ENCODE results near the gene DTL. TPM values are rescaled to one million over a fixed set of nuclear protein-coding genes. Genes with fewer than 3 reads are reported as not detected.

The DTL gene
- polyA plus RNA-seq, 1 of the 3 experiments (the other 2 are of a cell fraction) = 9.3 TPM

GRCh38 chr1:212107481-212107880 lies 71.9 kb downstream of the DTL start (continued):
- TF ChIP-seq CTCF (IDR thresholded peaks at IDR 0.05) = no peak

- DNase-seq = no peak
- Histone ChIP-seq H3F3A (replicated peaks; ENCODE audit: insufficient read depth) (no peaks in the 10 kb centered on the region), H3K4me2 (no peak overlapping the region), H3K9me2 (no peaks in the 10 kb centered on the region), H3K4me1 (ENCODE audit: control insufficient read depth in 1 of 2, insufficient read depth in 2 of 2, low read depth in 1 of 2, low read length in 1 of 2) (peaks cover 0 to 15% of the 10 kb centered on the region in 2 experiments; a peak in 2 of 4 replicates), H3K9me3 (no peaks in the 10 kb centered on the region), H3K36me3 (replicated peaks in 1 of 2; ENCODE audit: control insufficient read depth in 1 of 2, insufficient read depth in 2 of 2, low read length in 1 of 2) (peaks cover 5 to 18% of the 10 kb centered on the region in 2 experiments), H4K20me1 (ENCODE audit: insufficient read depth) (no peaks in the 10 kb centered on the region), H2AFZ (ENCODE audit: low read depth) (no peak overlapping the region), H3K9ac (no peak overlapping the region), H3K4me3 (ENCODE audit: low read depth in 2 of 2, low read length in 1 of 2) (no peak overlapping the region), H3K27me3 (ENCODE audit: insufficient read depth) (no peaks in the 10 kb centered on the region), H3K79me2 (ENCODE audit: insufficient read depth) (peaks cover 2% of the 10 kb centered on the region; the same call in 1 of the 2 replicates), H3K27ac (ENCODE audit: low read depth in 2 of 2, low read length in 1 of 2) (no peak overlapping the region)
- POLR2A ChIA-PET = no interaction called here
- WGBS (ENCODE audit: low lambda C conversion rate) = 100% methylated on average over 1 of the region's 1 CpG
- CTCF ChIA-PET = interaction anchor here (1.0 kb wide), 1 partner anchor 72 kb away, joined by 3 read pairs; the partner anchor contains the start of genes DTL and INTS7
- TF ChIP-seq CTCF (IDR thresholded peaks at IDR 0.05) = no peak
- TF ChIP-seq IRF3 (IDR thresholded peaks at IDR 0.05; ENCODE audit: low read depth, low read length) = no peak
- TF ChIP-seq EZH2phosphoT487 (IDR thresholded peaks at IDR 0.05; ENCODE audit: borderline replicate concordance, low read depth) = no peak
Observed at GRCh38 chr1:212108187-212108586, 72.6 kb downstream of the DTL start.

GRCh38 chr1:212108981-212109380 lies 73.4 kb downstream of the DTL start:
- Histone ChIP-seq H3K36me3 (replicated peaks in 1 of 2; ENCODE audit: control insufficient read depth in 1 of 2, insufficient read depth in 2 of 2, low read length in 1 of 2) (peaks cover 5 to 16% of the 10 kb centered on the region in 2 experiments), H3K9ac (no peak overlapping the region), H3F3A (replicated peaks; ENCODE audit: insufficient read depth) (no peaks in the 10 kb centered on the region), H3K79me2 (ENCODE audit: insufficient read depth) (peaks cover 2% of the 10 kb centered on the region; the same call in 1 of the 2 replicates), H3K9me3 (no peaks in the 10 kb centered on the region), H4K20me1 (ENCODE audit: insufficient read depth) (no peaks in the 10 kb centered on the region), H3K27me3 (ENCODE audit: insufficient read depth) (no peaks in the 10 kb centered on the region), H3K4me3 (ENCODE audit: low read depth in 2 of 2, low read length in 1 of 2) (no peak overlapping the region), H3K4me1 (ENCODE audit: control insufficient read depth in 1 of 2, insufficient read depth in 2 of 2, low read depth in 1 of 2, low read length in 1 of 2) (peaks cover 0 to 13% of the 10 kb centered on the region in 2 experiments; a peak in 2 of 4 replicates), H3K27ac (ENCODE audit: low read depth in 2 of 2, low read length in 1 of 2) (no peak overlapping the region), H2AFZ (ENCODE audit: low read depth) (no peak overlapping the region), H3K9me2 (no peaks in the 10 kb centered on the region), H3K4me2 (no peak overlapping the region)
- TF ChIP-seq MAX (IDR thresholded peaks at IDR 0.05; ENCODE audit: low read depth) (no peak), NFIC (IDR thresholded peaks at IDR 0.05; ENCODE audit: borderline replicate concordance) (no peak), SIN3A (IDR thresholded peaks at IDR 0.05; ENCODE audit: borderline replicate concordance, low read depth, low read length) (no peak), MXI1 (IDR thresholded peaks at IDR 0.05; ENCODE audit: low read depth, low read length) (no peak), FOXJ3 (CRISPR knock-in tag; IDR thresholded peaks at IDR 0.05) (no peak), POLR2AphosphoS5 (IDR thresholded peaks at IDR 0.05; ENCODE audit: low read depth, low read length) (no peak), RFX5 (IDR thresholded peaks at IDR 0.05; ENCODE audit: low read length) (no peak), CTCF (IDR thresholded peaks at IDR 0.05) (no peak), FOSL2 (IDR thresholded peaks at IDR 0.05; ENCODE audit: borderline replicate concordance, low read depth) (no peak), EP300 (IDR thresholded peaks at IDR 0.05; ENCODE audit: borderline replicate concordance in 1 of 2, low read depth in 1 of 2, low read length in 1 of 2) (no peak)
- CTCF ChIA-PET = no interaction called here
- 97% methylated on average over 2 of the region's 2 CpGs for WGBS (ENCODE audit: low lambda C conversion rate)
- POLR2A ChIA-PET = no interaction called here
- DNase-seq = no peak

Data from SK-N-SH (cell line).